Upper lobe of right lung (tissue), 1 donor: ENCODE measurements around the gene PIGN. TPM values are rescaled to one million over a fixed set of nuclear protein-coding genes. Genes with fewer than 3 reads are reported as not detected.

Experiments used
- ATAC-seq: fragments of 200-7000 bp; cut with Tn5 transposase; one replicate; pipeline ENCODE4 v1.9.1; 2020; ENCODE audit warnings: mild to moderate bottlenecking, moderate library complexity
- DNase-seq: peaks from one replicate; pipeline ENCODE4 v3.0.0-alpha.2; 2020
- H3K27ac ChIP-seq: fragments of 200-600 bp; one replicate; pipeline ENCODE4 v1.8.0; 2022
- H3K27me3 ChIP-seq: fragments of 200-600 bp; one replicate; pipeline ENCODE4 v1.8.0; 2022; ENCODE audit warnings: mild to moderate bottlenecking
- H3K36me3 ChIP-seq: fragments of 200-600 bp; one replicate; pipeline ENCODE4 v1.8.0; 2022
- H3K4me1 ChIP-seq: fragments of 200-600 bp; one replicate; pipeline ENCODE4 v1.8.0; 2022
- H3K4me3 ChIP-seq: fragments of 200-600 bp; one replicate; pipeline ENCODE4 v1.8.0; 2022; ENCODE audit warnings: mild to moderate bottlenecking
- H3K9me3 ChIP-seq: fragments of 200-600 bp; one replicate; pipeline ENCODE4 v1.8.0; 2022
- intact Hi-C: fragments of 100-400 bp; cut with DNase I; formaldehyde crosslinking; loops from one replicate; pipeline ENCODE4 v1.11.0; 2022
- total RNA-seq: library from RNA; stranded (reverse); fragmentation: NEBNext Ultra II Directional; extraction: Animal tissue kit (Norgen Biotek cat#: 25700); gene quantifications from one replicate; pipeline ENCODE4 v1.2.1, GENCODE V29; 2021
- TF ChIP-seq, protein P1 (sequence below): fragments of 200-600 bp; IDR thresholded peaks from one replicate; pipeline ENCODE4 v1.8.0; 2022; ENCODE audit warnings: antibody characterized with exemption
- donor health status: DM: no; HTN: yes; CAD: no; lungs with severe emphysema.

PIGN gene
- total RNA-seq, 1 donor from 2014 or later: 25.2 TPM

GRCh38 chr18:62030091-62030985, 156.5 kb downstream of the PIGN start:
- no peak for ATAC-seq
- intact Hi-C loops: no loop called here

GRCh38 chr18:62028715-62029114, 158.1 kb downstream of the PIGN start:
- H3K27me3 ChIP-seq: no peaks in the 10 kb centered on the region
- H3K9me3 ChIP-seq: no peaks in the 10 kb centered on the region
- no peaks in the 10 kb centered on the region for H3K4me1 ChIP-seq
- ATAC-seq: no peak
- no peak for DNase-seq
- intact Hi-C loops: no loop called here
- no peak overlapping the region for H3K4me3 ChIP-seq
- H3K27ac ChIP-seq: no peak overlapping the region
- TF ChIP-seq, protein P1, sequence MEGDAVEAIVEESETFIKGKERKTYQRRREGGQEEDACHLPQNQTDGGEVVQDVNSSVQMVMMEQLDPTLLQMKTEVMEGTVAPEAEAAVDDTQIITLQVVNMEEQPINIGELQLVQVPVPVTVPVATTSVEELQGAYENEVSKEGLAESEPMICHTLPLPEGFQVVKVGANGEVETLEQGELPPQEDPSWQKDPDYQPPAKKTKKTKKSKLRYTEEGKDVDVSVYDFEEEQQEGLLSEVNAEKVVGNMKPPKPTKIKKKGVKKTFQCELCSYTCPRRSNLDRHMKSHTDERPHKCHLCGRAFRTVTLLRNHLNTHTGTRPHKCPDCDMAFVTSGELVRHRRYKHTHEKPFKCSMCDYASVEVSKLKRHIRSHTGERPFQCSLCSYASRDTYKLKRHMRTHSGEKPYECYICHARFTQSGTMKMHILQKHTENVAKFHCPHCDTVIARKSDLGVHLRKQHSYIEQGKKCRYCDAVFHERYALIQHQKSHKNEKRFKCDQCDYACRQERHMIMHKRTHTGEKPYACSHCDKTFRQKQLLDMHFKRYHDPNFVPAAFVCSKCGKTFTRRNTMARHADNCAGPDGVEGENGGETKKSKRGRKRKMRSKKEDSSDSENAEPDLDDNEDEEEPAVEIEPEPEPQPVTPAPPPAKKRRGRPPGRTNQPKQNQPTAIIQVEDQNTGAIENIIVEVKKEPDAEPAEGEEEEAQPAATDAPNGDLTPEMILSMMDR: no peak
- no peaks in the 10 kb centered on the region for H3K36me3 ChIP-seq

More at GRCh38 chr18:62030091-62030985, 156.5 kb downstream of the PIGN start:
- TF ChIP-seq, protein P1: no peak
- no peaks in the 10 kb centered on the region for H3K27me3 ChIP-seq
- no peaks in the 10 kb centered on the region for H3K36me3 ChIP-seq
- no peaks in the 10 kb centered on the region for H3K4me1 ChIP-seq
- no peak overlapping the region for H3K4me3 ChIP-seq
- no peaks in the 10 kb centered on the region for H3K9me3 ChIP-seq
- H3K27ac ChIP-seq: no peak overlapping the region
- no peak for DNase-seq

GRCh38 chr18:62027914-62028520, 158.8 kb downstream of the PIGN start:
- H3K4me1 ChIP-seq: no peaks in the 10 kb centered on the region
- intact Hi-C loops: no loop called here
- ATAC-seq (no peak), DNase-seq (no peak)
- H3K27ac ChIP-seq: no peak overlapping the region
- H3K9me3 ChIP-seq: no peaks in the 10 kb centered on the region
- TF ChIP-seq, protein P1: no peak
- H3K27me3 ChIP-seq: no peaks in the 10 kb centered on the region
- no peak overlapping the region for H3K4me3 ChIP-seq
- H3K36me3 ChIP-seq: no peaks in the 10 kb centered on the region

DNA sequence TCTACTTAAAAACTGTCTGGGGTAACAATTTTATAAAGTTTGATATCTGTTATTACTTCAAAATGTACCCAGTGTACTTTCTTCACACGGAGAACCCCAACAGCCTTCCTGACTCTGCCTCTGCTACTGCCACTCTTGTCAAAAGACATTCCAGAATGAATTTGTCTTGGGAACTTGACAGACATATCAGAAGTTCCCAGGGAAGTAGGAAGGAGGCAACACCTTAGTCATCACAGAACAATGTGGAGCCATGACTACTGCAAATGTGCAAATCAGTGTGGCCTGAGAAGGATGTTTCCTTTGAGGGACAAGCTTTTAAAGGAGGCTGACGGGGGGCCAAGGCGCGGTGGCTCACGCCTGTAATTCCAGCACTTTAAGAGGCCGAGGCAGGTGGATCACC, 160.3 kb downstream of the PIGN start:
- Histone ChIP-seq H3K4me1 (no peaks in the 10 kb centered on the region), H3K9me3 (no peaks in the 10 kb centered on the region), H3K36me3 (no peaks in the 10 kb centered on the region), H3K27ac (no peak overlapping the region), H3K4me3 (no peak overlapping the region), H3K27me3 (no peaks in the 10 kb centered on the region)
- no peak for DNase-seq
- intact Hi-C loops: no loop called here
- TF ChIP-seq, protein P1: no peak
- no peak for ATAC-seq

- intact Hi-C loops: no loop called here
- Histone ChIP-seq H3K27me3 (no peaks in the 10 kb centered on the region), H3K9me3 (no peaks in the 10 kb centered on the region), H3K36me3 (no peaks in the 10 kb centered on the region), H3K4me3 (no peak overlapping the region), H3K27ac (no peak overlapping the region), H3K4me1 (no peaks in the 10 kb centered on the region)
- TF ChIP-seq, protein P1: no peak
- DNase-seq (no peak), ATAC-seq (no peak)
Observed at GRCh38 chr18:62024983-62025382, 161.9 kb downstream of the PIGN start.
